Upper lobe of left lung (tissue), 4 donors: Measurements from ENCODE around the gene CTSF.

Source experiments
- CTCF ChIP-seq, 6 experiments: fragments of 450-650 bp in 4 of 6; fragments of 200-600 bp in 2 of 6; sonication (generic) in 2 of 6; IDR thresholded peaks; one replicate each; pipeline ENCODE4 v1.5.1; 2016 to 2019; ENCODE audit warnings: antibody characterized with exemption in 6 of 6
- POLR2A ChIP-seq, 4 donors: fragments of 450-650 bp; IDR thresholded peaks; one replicate each; pipeline ENCODE4 v1.5.1; 2016 to 2017; ENCODE audit warnings: antibody characterized with exemption in 4 of 4, mild to moderate bottlenecking in 2 of 4

- no peak for TF ChIP-seq CTCF (IDR thresholded peaks at IDR 0.05)
- TF ChIP-seq POLR2A (IDR thresholded peaks at IDR 0.05), result no peak
These were observed 1.9 kb upstream of the CTSF start for GRCh38 chr11:66570079-66570849.
